Fibroblast of pulmonary artery (primary cell): Measurements from ENCODE around the gene CCT3.

Experiments
- DNase-seq: peaks from one replicate; pipeline ENCODE4 v3.0.0-alpha.2; 2010; ENCODE audit warnings: low read depth
- H3K4me3 ChIP-seq: replicated peaks from 2 replicates; pipeline ENCODE4 v1.5.1; 2011; ENCODE audit warnings: low read depth, mild to moderate bottlenecking, control low read depth, low read length, moderate library complexity
- TF ChIP-seq, protein P1 (sequence below): IDR thresholded peaks from 2 replicates; pipeline ENCODE4 v1.5.1; 2011; ENCODE audit warnings: mild to moderate bottlenecking, control low read depth, low read length, inconsistent platforms; ENCODE audit errors: missing control alignments

The CCT3 gene

DNA sequence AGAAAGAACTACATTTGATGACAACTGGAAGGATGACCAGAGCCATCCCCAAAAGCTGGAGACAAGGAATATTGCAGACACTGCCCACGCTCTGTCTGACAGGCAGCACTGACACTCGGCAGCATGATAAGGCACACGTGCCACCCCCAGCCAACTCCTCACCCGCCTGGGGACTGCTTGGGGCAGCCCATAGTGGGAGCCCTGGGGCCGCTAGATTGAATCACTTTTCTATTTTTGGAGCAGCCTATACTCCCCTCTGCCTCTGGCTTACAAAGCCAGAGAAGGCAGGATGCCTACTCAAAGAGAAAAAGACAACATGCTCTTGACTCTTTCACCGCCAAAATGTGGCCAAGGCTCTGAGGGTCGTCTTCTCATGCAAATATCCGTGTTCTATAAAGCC lies 56.8 kb downstream of the CCT3 start:
- H3K4me3 ChIP-seq, result peak overlapping the region; percentile 93
- TF ChIP-seq, protein P1, sequence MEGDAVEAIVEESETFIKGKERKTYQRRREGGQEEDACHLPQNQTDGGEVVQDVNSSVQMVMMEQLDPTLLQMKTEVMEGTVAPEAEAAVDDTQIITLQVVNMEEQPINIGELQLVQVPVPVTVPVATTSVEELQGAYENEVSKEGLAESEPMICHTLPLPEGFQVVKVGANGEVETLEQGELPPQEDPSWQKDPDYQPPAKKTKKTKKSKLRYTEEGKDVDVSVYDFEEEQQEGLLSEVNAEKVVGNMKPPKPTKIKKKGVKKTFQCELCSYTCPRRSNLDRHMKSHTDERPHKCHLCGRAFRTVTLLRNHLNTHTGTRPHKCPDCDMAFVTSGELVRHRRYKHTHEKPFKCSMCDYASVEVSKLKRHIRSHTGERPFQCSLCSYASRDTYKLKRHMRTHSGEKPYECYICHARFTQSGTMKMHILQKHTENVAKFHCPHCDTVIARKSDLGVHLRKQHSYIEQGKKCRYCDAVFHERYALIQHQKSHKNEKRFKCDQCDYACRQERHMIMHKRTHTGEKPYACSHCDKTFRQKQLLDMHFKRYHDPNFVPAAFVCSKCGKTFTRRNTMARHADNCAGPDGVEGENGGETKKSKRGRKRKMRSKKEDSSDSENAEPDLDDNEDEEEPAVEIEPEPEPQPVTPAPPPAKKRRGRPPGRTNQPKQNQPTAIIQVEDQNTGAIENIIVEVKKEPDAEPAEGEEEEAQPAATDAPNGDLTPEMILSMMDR, result peak; percentile 7
- peak; percentile 51 for DNase-seq

DNA sequence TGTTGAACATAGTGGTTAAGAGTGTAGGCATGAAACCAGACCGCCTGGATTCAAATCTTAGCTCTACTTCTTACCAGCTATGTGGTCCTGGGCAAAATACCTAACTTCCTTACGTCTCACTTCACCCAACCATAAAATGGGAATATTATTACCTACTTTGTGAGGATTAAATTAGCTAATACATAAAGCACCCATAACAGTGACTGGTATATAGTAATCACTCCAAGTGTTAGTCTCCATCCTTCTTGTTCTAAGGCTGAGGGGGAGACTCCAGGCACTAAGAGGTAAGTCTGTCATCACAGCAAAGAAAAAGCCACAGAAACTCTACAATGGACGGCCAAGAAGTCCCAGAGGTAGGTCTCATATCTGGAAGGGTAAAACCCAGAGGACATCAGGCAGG lies 58.3 kb downstream of the CCT3 start:
- no peak overlapping the region for H3K4me3 ChIP-seq
- DNase-seq, result no peak
- TF ChIP-seq, protein P1, result no peak

DNA sequence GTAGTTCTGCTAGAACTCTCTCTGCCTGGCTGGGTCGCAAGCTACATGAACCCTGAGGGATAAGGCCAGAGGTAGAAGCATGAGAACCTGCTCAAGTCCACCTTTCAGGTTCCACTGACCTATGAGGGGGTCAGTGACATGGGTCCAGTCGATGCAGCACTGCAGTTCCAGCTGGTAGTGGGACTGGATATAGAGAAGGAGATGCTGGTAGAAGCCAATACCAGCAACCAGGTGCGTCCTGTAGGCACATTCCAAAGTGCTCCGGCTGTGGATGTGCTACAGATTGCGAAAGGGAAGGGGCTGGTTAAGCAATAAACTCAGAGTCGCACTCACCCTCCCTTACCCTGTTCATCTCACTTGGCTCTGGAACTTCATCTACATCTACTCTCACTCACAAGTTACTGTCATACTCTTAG lies 61.1 kb downstream of the CCT3 start:
- no peak overlapping the region for H3K4me3 ChIP-seq
- DNase-seq, result peak; percentile 67
- TF ChIP-seq, protein P1, result no peak

DNA sequence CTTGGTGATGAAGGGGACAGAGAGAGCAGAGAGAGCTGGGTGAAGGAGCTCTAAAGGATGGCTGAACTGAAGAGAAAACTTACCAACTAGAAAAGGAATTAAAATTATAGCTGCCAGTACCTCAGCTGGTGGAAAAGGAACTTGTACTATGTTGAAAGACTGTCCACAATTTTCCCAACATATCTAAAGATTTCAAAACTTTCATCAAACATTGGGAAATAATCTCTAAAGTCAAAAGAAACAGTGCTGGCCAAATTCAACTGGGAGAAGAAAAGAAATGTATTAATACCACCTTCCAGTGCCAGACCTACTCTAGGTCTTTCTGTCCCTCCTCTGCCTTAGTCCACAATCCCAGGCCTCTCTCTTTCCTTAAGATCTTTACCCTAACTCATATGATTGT lies 61.6 kb downstream of the CCT3 start:
- no peak overlapping the region for H3K4me3 ChIP-seq
- peak; percentile 70 for DNase-seq
- TF ChIP-seq, protein P1, result no peak

DNA sequence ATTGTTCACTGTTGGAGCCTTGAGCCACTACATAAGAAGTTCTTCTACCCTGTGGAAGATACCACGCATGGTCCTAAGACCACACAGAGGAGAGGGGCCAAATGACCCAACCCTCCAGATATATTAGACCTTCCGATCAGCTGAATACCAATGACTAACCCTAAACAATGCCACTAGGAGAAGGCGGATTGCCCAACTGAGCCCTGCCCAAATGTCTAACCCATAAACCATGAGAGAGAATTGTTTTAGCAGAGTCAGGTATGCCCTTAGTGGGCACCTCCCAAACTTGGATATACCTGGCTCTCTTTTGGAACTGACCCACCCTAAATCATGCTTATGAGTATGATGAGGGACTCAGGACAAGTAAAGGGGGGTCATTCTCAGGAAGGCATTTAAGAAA lies 67.8 kb downstream of the CCT3 start:
- no peak overlapping the region for H3K4me3 ChIP-seq
- no peak for DNase-seq
- TF ChIP-seq, protein P1, result no peak

DNA sequence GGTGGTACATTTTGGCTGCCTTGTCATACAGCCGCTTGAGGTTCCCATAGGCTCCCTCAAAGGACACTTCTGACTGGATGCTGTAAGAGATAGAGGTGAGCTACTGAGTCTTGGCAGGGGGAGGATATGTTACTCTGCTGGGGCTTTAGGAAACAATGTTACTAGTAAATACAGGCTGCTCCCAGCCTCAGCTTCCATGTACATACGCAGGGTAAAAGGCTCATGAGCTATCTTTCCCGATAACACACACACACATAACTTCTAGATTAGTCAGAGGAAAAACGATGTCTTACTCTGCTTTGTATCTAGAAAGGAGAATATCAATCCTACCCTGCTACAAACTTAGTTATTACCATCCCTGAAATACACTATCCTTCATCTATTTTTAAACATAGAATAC lies 69.8 kb downstream of the CCT3 start:
- DNase-seq, result peak; percentile 65
- TF ChIP-seq, protein P1, result no peak

DNA sequence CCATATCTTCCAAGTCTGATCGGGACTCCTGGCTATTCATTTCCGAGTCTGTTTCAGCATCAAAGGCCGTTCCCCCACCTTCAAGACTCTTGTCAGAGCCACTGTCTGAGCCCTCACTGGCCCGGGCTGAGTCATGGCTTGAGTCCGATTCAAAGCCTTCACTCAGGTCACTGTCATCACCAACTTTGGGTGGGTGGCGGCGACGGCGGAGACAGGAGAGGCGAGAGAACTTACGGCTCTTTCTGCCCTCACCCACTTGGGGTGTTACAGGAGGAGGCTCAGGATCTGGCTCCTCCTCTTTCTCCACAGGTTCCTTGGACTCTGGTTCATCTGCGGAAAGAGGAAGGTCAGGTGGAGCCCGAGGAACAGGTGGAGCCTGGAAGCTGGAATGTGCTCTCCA lies 72.0 kb downstream of the CCT3 start:
- no peak for DNase-seq
- TF ChIP-seq, protein P1, result no peak
- H3K4me3 ChIP-seq, result no peak overlapping the region

More for the DNA sequence above, 69.8 kb downstream of the CCT3 start:
- H3K4me3 ChIP-seq, result no peak overlapping the region
